Tibial nerve (tissue), 4 donors: ENCODE results near the gene CNTNAP4. TPM values are rescaled to one million over a fixed set of nuclear protein-coding genes. Genes with fewer than 3 reads are reported as not detected.

Source experiments
- DNase-seq, 2 donors: peaks; one replicate each; pipeline ENCODE4 v3.0.0-alpha.2; 2019; ENCODE audit warnings: low spot score in 2 of 2
- H3K27ac ChIP-seq, 4 donors: fragments of 200-600 bp; sonication (generic) in 3 of 4; one replicate each; pipeline ENCODE4 v1.5.1; 2017 to 2019; ENCODE audit warnings: mild to moderate bottlenecking in 1 of 4
- H3K27me3 ChIP-seq, 2 donors: fragments of 200-600 bp; sonication (generic) in 1 of 2; one replicate each; pipeline versions ENCODE4 v1.5.1 to v1.6.0; 2017 to 2019
- H3K36me3 ChIP-seq, 3 donors: fragments of 200-600 bp; sonication (generic); one replicate each; pipeline ENCODE4 v1.5.1; 2018 to 2019
- H3K4me1 ChIP-seq, 4 donors: fragments of 200-600 bp; sonication (generic) in 3 of 4; one replicate each; pipeline ENCODE4 v1.5.1; 2017 to 2019
- H3K4me3 ChIP-seq, 4 donors: fragments of 200-600 bp; sonication (generic) in 3 of 4; one replicate each; pipeline ENCODE4 v1.5.1; 2017 to 2019; ENCODE audit warnings: mild to moderate bottlenecking in 1 of 4, moderate library complexity in 1 of 4
- H3K9me3 ChIP-seq, 4 donors: fragments of 200-600 bp; sonication (generic) in 3 of 4; one replicate each; pipeline ENCODE4 v1.5.1; 2017 to 2019
- CTCF ChIP-seq, 5 experiments: fragments of 200-600 bp in 3 of 5; fragments of 450-650 bp in 2 of 5; sonication (generic) in 3 of 5; IDR thresholded peaks; one replicate each; pipeline ENCODE4 v1.5.1; 2016 to 2019; ENCODE audit warnings: antibody characterized with exemption in 5 of 5, mild to moderate bottlenecking in 3 of 5, moderate library complexity in 2 of 5
- EP300 ChIP-seq, 2 donors: sonication (generic); formaldehyde crosslinking; IDR thresholded peaks; one replicate each; pipeline ENCODE4 v1.6.1; 2017; ENCODE audit warnings: antibody characterized with exemption in 2 of 2, mild to moderate bottlenecking in 1 of 2
- POLR2A ChIP-seq, 2 donors: fragments of 450-650 bp; IDR thresholded peaks; one replicate each; pipeline ENCODE4 v1.6.1; 2017; ENCODE audit warnings: antibody characterized with exemption in 2 of 2, mild to moderate bottlenecking in 2 of 2, moderate library complexity in 2 of 2
- WGBS, 2 donors: methylation state at CpG; one replicate each; pipeline ENCODE4 v1.1.5; 2018; 5-methylcytosine and 5-hydroxymethylcytosine counted together
- total RNA-seq, 4 donors: library from RNA; depleted of rRNA; stranded (reverse); fragments of >200 nt; gene quantifications; one replicate each; pipeline ENCODE4 v1.1.0, GENCODE V29; 2016

CNTNAP4 gene
- total RNA-seq, 4 donors from 2014 or later: 0.22 to 0.30 TPM; not detected in 2

DNA sequence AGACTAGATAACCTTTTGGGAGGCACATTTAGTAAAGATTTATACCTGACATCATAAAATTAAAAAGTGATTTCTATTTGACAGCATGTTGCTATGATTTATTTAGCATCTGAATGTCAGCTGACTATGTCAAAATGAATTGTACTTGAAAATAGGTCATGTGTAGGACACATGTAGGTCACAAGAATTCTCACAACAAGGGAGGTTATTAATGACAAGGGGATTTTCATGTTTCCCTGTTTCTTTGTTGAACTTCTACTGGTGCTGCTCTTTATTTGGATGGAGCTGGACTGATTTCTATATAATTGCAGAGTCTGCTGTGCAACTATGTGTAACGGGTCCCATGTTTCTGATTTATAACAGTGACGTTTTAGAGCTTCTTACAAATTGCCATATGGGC, 144.4 kb downstream of the CNTNAP4 start:
- no peaks in the 10 kb centered on the region for H3K4me1 ChIP-seq
- no peaks in the 10 kb centered on the region for H3K36me3 ChIP-seq
- no peak overlapping the region for H3K27ac ChIP-seq
- H3K9me3 ChIP-seq: peaks cover 0 to 7% (median 0%) of the 10 kb centered on the region in 4 donors
- no peak for TF ChIP-seq EP300 (IDR thresholded peaks at IDR 0.05)
- no peak for TF ChIP-seq CTCF (IDR thresholded peaks at IDR 0.05)
- no peak for TF ChIP-seq POLR2A (IDR thresholded peaks at IDR 0.05)
- H3K4me3 ChIP-seq: no peak overlapping the region
- 48 to 67% methylated on average over 2 of the region's 2 CpGs for WGBS, 2 donors
- H3K27me3 ChIP-seq: no peaks in the 10 kb centered on the region
- no peak for DNase-seq

GRCh38 chr16:76428858-76429257, 151.7 kb downstream of the CNTNAP4 start:
- Histone ChIP-seq H3K4me3 (no peak overlapping the region), H3K4me1 (no peaks in the 10 kb centered on the region), H3K9me3 (no peaks in the 10 kb centered on the region), H3K27ac (no peak overlapping the region), H3K36me3 (no peaks in the 10 kb centered on the region), H3K27me3 (no peaks in the 10 kb centered on the region)
- WGBS, 2 donors: 91 to 93% methylated on average over 5 of the region's 5 CpGs
- TF ChIP-seq POLR2A (IDR thresholded peaks at IDR 0.05) (no peak), EP300 (IDR thresholded peaks at IDR 0.05) (no peak), CTCF (IDR thresholded peaks at IDR 0.05) (no peak)
- no peak for DNase-seq

GRCh38 chr16:76441391-76441790, 164.2 kb downstream of the CNTNAP4 start:
- Histone ChIP-seq H3K27ac (no peak overlapping the region), H3K4me1 (no peaks in the 10 kb centered on the region), H3K4me3 (no peak overlapping the region), H3K27me3 (no peaks in the 10 kb centered on the region), H3K9me3 (no peaks in the 10 kb centered on the region), H3K36me3 (no peaks in the 10 kb centered on the region)
- no peak for DNase-seq
- 78 to 83% methylated on average over 3 of the region's 3 CpGs for WGBS, 2 donors
- no peak for TF ChIP-seq EP300 (IDR thresholded peaks at IDR 0.05)
- no peak for TF ChIP-seq POLR2A (IDR thresholded peaks at IDR 0.05)
- TF ChIP-seq CTCF (IDR thresholded peaks at IDR 0.05): no peak

DNA sequence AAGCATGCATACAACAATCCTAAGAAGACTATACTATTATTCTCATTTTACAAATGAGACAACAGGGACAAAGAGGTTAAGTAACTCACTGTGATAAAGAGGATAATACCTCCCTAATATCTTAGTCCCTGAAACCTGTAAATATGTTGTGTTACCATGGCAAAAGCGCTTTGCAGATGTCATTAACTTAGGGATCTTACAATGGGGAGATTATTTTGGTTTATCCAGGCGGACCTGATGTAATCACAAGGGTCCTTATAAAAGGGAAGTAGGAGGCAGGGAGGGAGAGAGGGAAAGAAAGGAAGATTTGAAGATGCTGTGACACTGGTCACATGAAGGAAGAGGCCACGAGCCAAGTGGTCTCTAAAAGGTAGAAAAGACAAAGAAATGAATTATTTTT, 164.7 kb downstream of the CNTNAP4 start:
- no peak overlapping the region for H3K27ac ChIP-seq
- TF ChIP-seq POLR2A (IDR thresholded peaks at IDR 0.05) (no peak), CTCF (IDR thresholded peaks at IDR 0.05) (no peak), EP300 (IDR thresholded peaks at IDR 0.05) (no peak)
- 55 to 57% methylated on average over 3 of the region's 3 CpGs for WGBS, 2 donors
- no peak overlapping the region for H3K4me3 ChIP-seq
- DNase-seq: no peak
- H3K9me3 ChIP-seq: no peaks in the 10 kb centered on the region
- H3K36me3 ChIP-seq: no peaks in the 10 kb centered on the region
- no peaks in the 10 kb centered on the region for H3K27me3 ChIP-seq
- H3K4me1 ChIP-seq: no peaks in the 10 kb centered on the region

- no peaks in the 10 kb centered on the region for H3K9me3 ChIP-seq
These were observed 166.8 kb downstream of the CNTNAP4 start for GRCh38 chr16:76443973-76444372.

More at GRCh38 chr16:76443973-76444372, 166.8 kb downstream of the CNTNAP4 start:
- H3K27ac ChIP-seq: no peak overlapping the region
- H3K4me3 ChIP-seq: no peak overlapping the region
- 88 to 93% methylated on average over 1 of the region's 1 CpG for WGBS, 2 donors
- no peaks in the 10 kb centered on the region for H3K36me3 ChIP-seq
- DNase-seq: no peak
- TF ChIP-seq EP300 (IDR thresholded peaks at IDR 0.05) (no peak), POLR2A (IDR thresholded peaks at IDR 0.05) (no peak), CTCF (IDR thresholded peaks at IDR 0.05) (no peak)
- H3K27me3 ChIP-seq: no peaks in the 10 kb centered on the region
- H3K4me1 ChIP-seq: no peaks in the 10 kb centered on the region
